ENCODE data around the gene NPAS2. TPM values are rescaled to one million over a fixed set of nuclear protein-coding genes. Genes with fewer than 3 reads are reported as not detected.

NPAS2 gene
- total and polyA plus RNA-seq, 2 donors from 2014 or later, result 8.4 to 44.5 TPM

- Histone ChIP-seq H3K36me3 (ENCODE audit: control insufficient read depth in 2 of 3, insufficient read depth in 3 of 3, low read length in 3 of 3) (no peaks in the 10 kb centered on the region), H3K4me1 (ENCODE audit: control insufficient read depth in 2 of 3, insufficient read depth in 2 of 3, low read depth in 1 of 3, low read length in 3 of 3) (no peaks in the 10 kb centered on the region), H3K9me3 (ENCODE audit: control insufficient read depth in 2 of 3, insufficient read depth in 1 of 3, low read length in 3 of 3) (no peaks in the 10 kb centered on the region), H3K9ac (ENCODE audit: low read length in 3 of 3) (no peak overlapping the region), H3K27me3 (ENCODE audit: control insufficient read depth, insufficient read depth, low read length) (no peaks in the 10 kb centered on the region), H3K4me3 (ENCODE audit: low read length in 3 of 3) (no peak overlapping the region), H3K27ac (ENCODE audit: low read depth in 2 of 2, low read length in 2 of 2) (no peak overlapping the region)
- DNase-seq, result no peak
- TF ChIP-seq, protein P1, sequence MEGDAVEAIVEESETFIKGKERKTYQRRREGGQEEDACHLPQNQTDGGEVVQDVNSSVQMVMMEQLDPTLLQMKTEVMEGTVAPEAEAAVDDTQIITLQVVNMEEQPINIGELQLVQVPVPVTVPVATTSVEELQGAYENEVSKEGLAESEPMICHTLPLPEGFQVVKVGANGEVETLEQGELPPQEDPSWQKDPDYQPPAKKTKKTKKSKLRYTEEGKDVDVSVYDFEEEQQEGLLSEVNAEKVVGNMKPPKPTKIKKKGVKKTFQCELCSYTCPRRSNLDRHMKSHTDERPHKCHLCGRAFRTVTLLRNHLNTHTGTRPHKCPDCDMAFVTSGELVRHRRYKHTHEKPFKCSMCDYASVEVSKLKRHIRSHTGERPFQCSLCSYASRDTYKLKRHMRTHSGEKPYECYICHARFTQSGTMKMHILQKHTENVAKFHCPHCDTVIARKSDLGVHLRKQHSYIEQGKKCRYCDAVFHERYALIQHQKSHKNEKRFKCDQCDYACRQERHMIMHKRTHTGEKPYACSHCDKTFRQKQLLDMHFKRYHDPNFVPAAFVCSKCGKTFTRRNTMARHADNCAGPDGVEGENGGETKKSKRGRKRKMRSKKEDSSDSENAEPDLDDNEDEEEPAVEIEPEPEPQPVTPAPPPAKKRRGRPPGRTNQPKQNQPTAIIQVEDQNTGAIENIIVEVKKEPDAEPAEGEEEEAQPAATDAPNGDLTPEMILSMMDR (IDR thresholded peaks at IDR 0.05; ENCODE audit: borderline replicate concordance, extremely low read depth, insufficient read depth), result no peak
- no peak for FAIRE-seq
- intact Hi-C loops (cut with DNase I), result no loop called here
These were observed 12.2 kb upstream of the NPAS2 start for GRCh38 chr2:100807707-100808106.

DNA sequence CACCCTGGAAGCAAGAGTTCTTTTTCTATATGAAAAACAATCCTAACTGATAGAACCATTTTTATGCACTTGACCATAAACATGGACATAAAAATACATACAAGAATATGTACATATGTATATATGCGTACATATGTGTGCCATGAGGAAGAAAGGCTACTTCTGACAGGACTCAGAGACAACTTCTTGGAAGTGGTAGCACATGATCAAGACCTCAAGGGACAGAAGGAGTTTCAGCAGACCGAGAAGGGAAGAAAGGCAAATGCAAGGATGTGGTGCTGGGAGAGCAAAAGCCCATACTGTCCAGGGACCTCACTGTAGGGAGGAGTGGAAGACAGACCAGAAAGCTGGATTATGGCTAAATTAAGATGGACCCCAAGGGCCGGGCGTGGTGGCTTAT is 11.4 kb upstream of the NPAS2 start:
- Histone ChIP-seq H3K27me3 (ENCODE audit: control insufficient read depth, insufficient read depth, low read length) (no peaks in the 10 kb centered on the region), H3K9ac (ENCODE audit: low read length in 3 of 3) (no peak overlapping the region), H3K4me1 (ENCODE audit: control insufficient read depth in 2 of 3, insufficient read depth in 2 of 3, low read depth in 1 of 3, low read length in 3 of 3) (no peaks in the 10 kb centered on the region), H3K27ac (ENCODE audit: low read depth in 2 of 2, low read length in 2 of 2) (no peak overlapping the region), H3K9me3 (ENCODE audit: control insufficient read depth in 2 of 3, insufficient read depth in 1 of 3, low read length in 3 of 3) (no peaks in the 10 kb centered on the region), H3K36me3 (ENCODE audit: control insufficient read depth in 2 of 3, insufficient read depth in 3 of 3, low read length in 3 of 3) (no peaks in the 10 kb centered on the region), H3K4me3 (ENCODE audit: low read length in 3 of 3) (no peak overlapping the region)
- intact Hi-C loops (cut with DNase I), result no loop called here
- TF ChIP-seq, protein P1 (IDR thresholded peaks at IDR 0.05; ENCODE audit: borderline replicate concordance, extremely low read depth, insufficient read depth), result no peak
- FAIRE-seq (no peak), DNase-seq (no peak)

DNA sequence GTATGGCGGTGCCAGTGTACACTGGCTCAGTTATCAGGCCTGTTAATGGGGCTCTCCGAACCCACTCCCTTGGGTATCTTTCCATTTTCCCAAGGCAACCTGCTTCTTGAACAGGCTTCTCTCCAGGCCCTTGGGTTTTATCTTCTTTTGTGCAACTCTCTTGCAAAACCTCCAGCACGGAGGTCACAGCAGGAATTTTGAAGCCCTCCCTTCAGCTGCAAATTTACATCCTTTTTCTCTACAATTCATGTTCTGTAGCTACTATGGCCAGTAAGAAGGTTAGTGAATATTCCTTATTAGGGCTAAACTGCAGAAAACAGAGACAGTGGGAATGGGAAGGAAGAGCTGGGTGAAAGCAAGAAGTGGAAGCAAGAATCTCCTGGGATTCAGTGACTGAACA is 10.4 kb upstream of the NPAS2 start:
- Histone ChIP-seq H3K27me3 (ENCODE audit: control insufficient read depth, insufficient read depth, low read length) (no peaks in the 10 kb centered on the region), H3K9me3 (ENCODE audit: control insufficient read depth in 2 of 3, insufficient read depth in 1 of 3, low read length in 3 of 3) (no peaks in the 10 kb centered on the region), H3K27ac (ENCODE audit: low read depth in 2 of 2, low read length in 2 of 2) (no peak overlapping the region), H3K9ac (ENCODE audit: low read length in 3 of 3) (no peak overlapping the region), H3K4me3 (ENCODE audit: low read length in 3 of 3) (no peak overlapping the region), H3K4me1 (ENCODE audit: control insufficient read depth in 2 of 3, insufficient read depth in 2 of 3, low read depth in 1 of 3, low read length in 3 of 3) (no peaks in the 10 kb centered on the region), H3K36me3 (ENCODE audit: control insufficient read depth in 2 of 3, insufficient read depth in 3 of 3, low read length in 3 of 3) (no peaks in the 10 kb centered on the region)
- FAIRE-seq (no peak), DNase-seq (peak in 1 of 5 donors; percentile 24)
- intact Hi-C loops (cut with DNase I), result no loop called here
- TF ChIP-seq, protein P1 (IDR thresholded peaks at IDR 0.05; ENCODE audit: borderline replicate concordance, extremely low read depth, insufficient read depth), result no peak

- no peaks in the 10 kb centered on the region for H3K9me3 ChIP-seq (ENCODE audit: control insufficient read depth in 2 of 3, insufficient read depth in 1 of 3, low read length in 3 of 3)
- H3K27me3 ChIP-seq (ENCODE audit: control insufficient read depth, insufficient read depth, low read length), result no peaks in the 10 kb centered on the region
- H3K9ac ChIP-seq (ENCODE audit: low read length in 3 of 3), result no peak overlapping the region
- no peak overlapping the region for H3K4me3 ChIP-seq (ENCODE audit: low read length in 3 of 3)
- intact Hi-C loops (cut with DNase I), result no loop called here
- no peak overlapping the region for H3K27ac ChIP-seq (ENCODE audit: low read depth in 2 of 2, low read length in 2 of 2)
- DNase-seq (no peak), FAIRE-seq (no peak)
- TF ChIP-seq, protein P1 (IDR thresholded peaks at IDR 0.05; ENCODE audit: borderline replicate concordance, extremely low read depth, insufficient read depth), result no peak
- H3K36me3 ChIP-seq (ENCODE audit: control insufficient read depth in 2 of 3, insufficient read depth in 3 of 3, low read length in 3 of 3), result no peaks in the 10 kb centered on the region
- H3K4me1 ChIP-seq (ENCODE audit: control insufficient read depth in 2 of 3, insufficient read depth in 2 of 3, low read depth in 1 of 3, low read length in 3 of 3), result no peaks in the 10 kb centered on the region
These were observed 9.3 kb upstream of the NPAS2 start for GRCh38 chr2:100810603-100811145.
